NCI-H1092 (cell line): ENCODE results near the gene CDC37.
"Not testable (repeated sequence)": the region's sequence is repeated elsewhere in the genome, so short reads cannot be mapped to it uniquely, and the experiment has no call there.

Experiments used
- DNase-seq: peaks from one replicate; lab custom pipeline; 2025; lab: John Stamatoyannopoulos, UW

The CDC37 gene

DNA sequence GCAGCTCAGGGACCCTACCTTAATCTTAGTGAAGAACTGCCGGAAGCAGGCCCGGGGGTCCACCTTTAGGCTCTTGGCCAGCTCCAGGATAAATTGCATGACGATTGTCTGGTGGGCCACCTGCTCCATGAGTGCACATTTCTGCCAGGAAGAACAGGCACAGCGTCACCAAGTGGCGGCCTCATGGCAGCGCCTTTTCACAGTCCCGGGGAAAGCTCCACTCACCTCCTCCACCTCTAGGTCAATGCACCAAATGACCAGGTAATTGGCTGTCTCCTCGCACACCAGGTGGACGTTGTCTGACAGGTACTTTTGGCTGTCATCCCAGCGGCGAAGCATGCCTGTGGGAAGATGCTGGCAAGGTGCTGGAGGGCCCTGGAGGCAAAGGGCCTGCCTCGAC is 8.3 kb downstream of the CDC37 start:
- no peak for DNase-seq

DNA sequence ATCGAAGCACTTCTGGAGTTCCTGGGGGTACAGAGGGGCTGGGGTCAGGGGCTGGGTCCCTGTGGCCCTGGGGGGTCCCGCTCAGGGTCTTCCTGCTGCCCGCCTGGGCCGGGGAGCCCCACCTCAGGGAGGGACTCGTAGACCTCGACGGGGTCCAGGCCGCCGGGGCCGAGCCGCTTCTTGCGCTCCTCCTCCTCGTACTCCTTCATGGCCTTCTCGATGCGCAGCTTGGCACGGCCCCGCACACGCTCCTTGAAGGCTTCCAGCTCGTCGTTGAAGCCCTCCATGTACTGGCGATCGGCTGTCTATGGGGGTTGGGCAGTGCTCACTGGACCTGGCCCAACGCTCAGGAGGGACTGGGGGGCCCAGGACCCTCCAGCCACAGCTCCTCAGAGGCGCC is 10.2 kb downstream of the CDC37 start:
- DNase-seq, result no peak

DNA sequence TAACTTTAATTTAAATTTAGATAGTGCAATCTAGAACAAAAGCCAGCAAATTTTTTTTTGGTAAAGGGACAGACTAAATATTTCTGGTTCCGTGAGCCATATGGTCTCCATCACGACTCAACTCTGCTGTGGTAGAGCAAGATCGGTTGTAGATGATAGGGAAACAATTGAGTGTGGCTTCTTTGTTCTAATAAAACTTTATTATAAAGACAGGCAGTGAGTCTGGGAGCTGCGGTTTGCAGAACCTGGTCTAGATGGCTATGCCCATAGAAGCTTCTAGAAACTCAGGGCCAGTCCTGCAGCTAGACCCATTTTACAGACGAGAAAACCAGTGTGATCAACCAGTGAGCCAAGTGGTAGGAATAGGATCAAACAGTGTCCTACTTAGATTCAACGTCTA is 11.2 kb downstream of the CDC37 start:
- no peak for DNase-seq

DNA sequence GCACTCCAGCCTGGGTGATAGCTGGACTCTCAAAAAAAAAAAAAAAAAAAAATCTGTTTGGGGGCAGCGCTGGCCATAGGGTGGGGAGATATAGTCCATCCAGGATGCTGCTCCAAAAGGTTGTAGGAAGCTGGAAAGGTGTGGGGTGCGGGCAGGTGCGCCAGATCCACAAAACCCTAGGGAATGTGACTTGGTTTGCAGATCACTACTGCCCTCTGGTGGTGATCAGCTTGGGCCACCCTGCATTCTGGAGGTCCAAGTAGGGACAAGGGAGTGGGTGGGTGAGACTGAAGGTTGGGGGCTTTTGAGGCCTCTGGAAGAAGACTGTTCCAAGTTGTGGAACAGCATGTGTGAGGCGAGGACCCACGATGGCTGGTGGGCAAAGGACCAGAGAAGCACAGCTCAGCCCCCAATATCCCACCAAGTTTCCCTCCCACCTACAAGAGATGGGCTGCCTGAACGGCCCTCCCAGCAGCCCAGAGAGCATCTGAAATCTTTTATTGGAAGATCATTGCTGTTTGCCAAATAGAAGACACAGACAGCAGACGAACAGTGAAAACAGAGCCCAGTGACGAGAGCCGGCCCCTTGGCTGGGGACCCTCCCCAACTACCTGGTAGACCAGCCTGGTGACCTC is 12.6 kb downstream of the CDC37 start:
- DNase-seq, result peak; percentile 38

DNA sequence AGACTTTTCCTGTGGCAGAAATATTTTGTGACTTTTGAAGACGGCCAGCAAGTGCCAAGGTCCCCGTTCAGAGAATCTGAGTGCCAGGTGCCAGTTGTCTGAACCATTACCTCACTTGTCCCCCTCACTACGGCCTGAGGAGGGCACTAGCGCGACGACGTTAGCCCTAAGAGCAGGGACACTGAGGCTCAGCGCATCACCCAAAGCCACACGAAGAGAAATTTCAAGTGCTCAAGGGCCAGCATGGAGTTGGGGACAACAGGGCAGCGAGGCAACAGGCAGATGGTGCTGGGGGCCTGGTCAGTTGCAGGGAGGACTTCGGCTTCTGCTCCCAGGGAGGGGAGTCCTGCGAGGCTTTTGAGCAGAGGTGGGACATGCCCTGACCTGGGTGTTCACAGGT is 13.5 kb downstream of the CDC37 start:
- DNase-seq, result no peak

DNA sequence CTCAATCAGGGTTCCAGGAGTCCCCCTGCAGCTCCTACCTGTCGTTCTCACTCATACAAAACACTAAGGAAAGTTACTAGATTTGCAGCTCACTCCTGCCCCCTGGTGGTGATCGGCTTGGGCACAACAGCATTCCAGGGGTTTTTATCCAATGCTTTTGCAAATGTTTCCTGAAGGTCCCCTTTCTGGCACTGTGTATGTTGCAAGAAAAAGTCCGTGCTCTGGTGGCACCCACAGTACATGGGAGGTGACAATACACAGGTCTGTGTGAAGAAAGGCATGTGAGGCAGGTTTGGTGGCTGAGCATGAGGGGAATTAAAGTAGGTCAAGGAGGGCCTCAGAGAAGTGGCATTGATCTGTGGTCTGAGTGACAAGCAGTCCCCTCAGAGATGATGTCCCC is 14.4 kb downstream of the CDC37 start:
- peak; percentile 69 for DNase-seq

DNA sequence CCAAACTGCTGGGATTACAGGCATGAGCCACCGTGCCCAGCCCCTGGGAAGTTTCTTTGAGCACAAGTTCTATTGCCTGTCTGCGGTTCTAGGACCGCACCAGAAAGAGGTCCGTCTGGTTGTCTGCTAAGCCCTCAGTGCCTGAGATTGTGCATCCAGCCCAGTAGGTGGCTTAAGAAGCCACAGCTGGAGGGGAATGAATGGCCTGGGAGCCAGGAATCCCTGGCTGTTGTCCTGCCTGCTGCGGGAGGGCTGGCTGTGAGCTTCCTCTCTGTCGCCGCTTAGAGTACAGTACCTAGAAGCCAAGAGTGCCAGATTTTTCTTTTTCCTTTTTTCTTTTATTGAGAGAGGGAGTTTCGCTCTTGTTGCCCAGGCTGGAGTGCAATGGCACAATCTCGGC is 18.8 kb downstream of the CDC37 start:
- no peak for DNase-seq

DNA sequence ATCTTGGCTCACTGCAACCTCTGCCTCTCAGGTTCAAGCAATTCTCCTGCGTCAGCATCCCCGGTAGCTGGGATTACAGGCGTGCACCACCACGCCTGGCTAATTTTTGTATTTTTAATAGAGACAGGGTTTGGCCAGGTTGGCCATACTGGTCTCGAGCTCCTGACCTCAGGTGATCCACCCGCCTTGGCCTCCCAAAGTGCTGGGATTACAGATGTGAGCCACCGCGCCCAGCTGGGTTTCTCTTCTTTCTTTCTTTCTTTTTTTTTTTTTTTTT is 20.2 kb downstream of the CDC37 start:
- not testable (repeated sequence) for DNase-seq

DNA sequence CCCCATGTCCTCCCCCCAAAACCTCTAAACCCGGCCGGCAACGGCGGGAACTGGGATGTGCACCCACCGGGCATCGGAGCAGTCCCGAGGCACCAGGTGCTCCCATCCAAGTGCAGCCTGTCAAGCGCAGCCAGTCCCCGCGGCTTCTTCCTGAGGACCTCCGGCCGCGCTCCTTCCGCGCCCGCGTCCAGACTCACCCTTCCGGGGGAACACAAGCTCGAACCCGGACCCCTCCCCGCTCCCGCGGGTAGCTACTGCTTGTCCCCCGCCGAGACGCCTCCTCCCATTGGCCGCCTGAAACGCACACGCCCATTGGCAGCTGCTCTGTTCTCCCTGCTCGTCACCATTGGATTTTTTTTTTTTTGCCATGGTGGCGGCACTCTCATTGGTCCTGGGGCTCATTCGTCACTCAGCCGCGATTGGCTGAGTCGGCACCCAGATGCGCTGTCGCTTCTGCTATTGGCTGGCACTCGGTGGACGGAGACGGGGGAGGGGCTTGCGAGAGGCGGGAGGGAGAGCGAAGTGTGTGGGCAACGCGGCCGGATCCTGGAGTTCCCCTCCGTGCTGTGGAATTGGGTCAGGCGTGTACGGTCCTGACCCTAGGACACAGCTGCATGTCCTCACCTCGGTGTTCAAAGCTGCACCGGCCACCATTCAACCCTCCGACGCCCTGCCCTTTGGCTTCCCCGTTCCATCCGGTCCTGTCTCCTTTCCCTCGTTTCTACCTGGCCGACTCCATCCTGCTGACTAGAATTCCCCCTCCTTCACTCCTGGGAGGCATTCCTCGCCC is 22.8 kb downstream of the CDC37 start, which contains the start of gene TYK2:
TYK2 (minus strand) TSS at position 260 of the 790 bp plus-strand sequence. CDS start 2,166 bp downstream, outside the sequence.
- DNase-seq, result peak; percentile 99

DNA sequence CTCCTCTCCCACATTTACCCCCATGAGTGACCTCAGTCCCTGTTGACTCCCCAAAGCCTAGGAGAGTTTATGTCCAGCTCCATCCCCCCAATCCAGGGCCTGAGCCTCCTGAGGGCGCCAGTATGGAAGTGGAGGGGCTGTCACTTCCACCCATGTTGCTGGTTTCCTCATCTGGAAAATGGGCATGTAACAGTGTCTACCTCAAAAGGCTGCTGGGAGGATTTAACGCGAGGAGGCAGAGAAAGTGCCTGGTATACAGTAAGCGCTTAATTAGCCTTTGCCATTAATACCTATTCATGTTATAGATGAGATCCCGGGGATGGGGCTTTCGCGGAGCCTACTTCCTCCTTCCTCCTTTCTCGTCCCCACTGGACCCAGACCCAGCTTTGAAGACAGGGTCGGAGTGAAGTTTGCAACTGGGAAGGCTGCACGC is 23.4 kb downstream of the CDC37 start:
- DNase-seq, result no peak

DNA sequence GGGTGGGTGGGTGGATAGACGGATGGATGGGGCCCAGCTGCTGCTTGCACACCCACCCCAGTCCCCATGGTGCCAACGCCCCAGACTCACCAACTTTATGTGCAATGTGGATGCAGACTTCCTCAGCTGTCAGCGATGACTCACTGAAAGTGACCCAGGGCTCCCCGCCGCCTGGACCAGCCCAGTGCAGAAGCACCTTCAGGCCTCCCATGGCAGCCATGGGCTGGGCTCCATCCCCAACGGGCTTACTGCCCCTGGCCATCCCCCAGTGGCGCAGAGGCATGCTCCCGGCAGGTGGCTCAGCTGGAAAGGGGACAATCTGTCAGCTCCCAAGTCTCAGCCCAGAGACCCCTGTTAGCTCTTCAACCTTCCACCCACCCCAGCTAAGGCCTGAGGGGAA is 25.2 kb downstream of the CDC37 start:
- DNase-seq, result no peak

DNA sequence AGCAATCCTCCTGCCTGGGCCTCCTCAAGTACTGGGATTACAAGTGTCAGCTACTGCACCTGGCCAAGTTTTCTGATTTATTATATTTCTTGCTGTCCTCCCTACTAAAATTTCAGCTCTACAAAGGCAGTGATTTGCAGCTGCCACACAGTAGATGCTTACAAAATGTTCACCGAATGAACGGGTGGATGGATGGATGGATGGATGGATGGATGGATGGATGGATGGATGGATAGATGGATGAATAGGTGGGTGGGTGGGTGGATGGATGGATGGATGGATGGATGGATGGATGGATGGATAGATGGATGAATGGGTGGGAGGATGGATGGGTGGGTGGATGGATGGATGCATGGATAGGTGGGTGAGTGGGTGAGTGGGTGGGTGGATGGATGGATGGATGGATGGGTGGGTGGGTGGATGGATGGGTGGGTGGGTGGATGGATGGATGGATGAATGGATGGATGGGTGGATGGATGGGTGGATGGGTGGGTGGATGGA is 26.2 kb downstream of the CDC37 start:
- not testable (repeated sequence) for DNase-seq

DNA sequence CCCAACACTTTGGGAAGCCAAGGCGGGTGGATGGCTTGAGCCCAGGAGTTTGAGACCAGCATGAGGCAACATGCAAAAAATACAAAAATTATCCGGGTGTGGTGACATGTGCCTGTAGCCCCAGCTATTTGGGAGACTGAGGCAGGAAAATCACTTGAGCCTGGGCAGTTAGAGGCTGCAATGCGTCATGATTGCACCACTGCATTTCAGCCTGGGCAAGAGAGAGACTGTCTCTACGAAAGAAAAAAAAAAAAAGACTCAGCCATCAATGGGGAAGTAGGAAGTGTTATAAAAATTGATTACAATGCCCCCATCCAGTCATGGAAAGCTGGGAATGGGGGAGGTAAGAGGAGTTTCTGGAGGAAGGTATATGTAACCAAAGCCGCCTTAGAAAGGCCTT is 28.4 kb downstream of the CDC37 start:
- no peak for DNase-seq

DNA sequence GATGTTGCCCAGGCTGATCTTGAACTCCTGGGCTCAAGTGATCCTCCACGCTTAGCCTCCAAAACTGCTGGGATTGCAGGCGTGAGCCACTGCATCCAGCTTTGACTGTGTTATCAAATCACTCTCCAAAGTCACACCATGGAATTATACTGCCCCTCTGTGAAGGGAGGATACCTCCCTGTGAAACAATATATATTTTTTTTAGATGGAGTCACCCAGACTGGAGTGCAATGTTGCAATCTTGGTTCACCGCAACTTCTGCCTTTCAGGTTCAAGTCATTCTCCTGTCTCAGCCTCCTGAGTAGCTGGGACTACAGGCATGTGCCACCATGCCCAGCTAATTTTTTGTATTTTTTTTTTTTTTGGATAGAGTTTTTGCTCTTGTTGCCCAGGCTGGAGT is 30.7 kb downstream of the CDC37 start:
- DNase-seq, result no peak

DNA sequence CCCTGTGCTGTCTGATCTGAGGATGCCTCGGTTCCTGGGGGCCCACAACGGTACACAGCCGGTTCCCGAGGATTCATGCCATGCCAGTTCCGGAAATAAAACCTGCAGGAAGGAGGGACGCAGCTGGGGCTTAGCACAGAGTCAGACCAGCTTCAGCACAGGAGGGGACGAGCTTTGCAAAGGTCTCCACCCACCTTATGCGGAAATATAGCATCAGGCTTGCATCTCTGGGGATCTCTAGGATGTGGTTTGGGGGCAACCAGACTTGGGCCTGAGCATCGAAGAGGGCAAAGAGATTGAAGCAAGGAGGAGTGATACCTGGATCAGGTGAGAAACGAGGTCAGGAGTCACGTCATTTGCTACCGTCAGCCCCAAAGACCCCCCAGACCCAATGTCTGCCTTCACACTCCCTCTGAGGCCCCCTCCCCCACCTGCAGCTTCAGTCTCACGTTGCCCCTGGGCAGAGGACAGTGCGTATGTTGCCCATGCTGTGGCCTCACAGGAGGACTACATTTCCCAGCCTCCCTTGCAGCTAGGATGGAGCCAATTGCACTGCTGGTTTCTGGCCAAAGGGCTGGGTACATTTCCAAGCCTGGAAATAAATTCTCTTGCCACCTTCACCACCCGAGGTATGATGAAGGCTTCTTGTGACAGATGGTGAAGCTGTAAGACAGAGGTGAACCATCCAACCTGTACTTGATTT is 35.1 kb downstream of the CDC37 start:
- DNase-seq, result no peak

DNA sequence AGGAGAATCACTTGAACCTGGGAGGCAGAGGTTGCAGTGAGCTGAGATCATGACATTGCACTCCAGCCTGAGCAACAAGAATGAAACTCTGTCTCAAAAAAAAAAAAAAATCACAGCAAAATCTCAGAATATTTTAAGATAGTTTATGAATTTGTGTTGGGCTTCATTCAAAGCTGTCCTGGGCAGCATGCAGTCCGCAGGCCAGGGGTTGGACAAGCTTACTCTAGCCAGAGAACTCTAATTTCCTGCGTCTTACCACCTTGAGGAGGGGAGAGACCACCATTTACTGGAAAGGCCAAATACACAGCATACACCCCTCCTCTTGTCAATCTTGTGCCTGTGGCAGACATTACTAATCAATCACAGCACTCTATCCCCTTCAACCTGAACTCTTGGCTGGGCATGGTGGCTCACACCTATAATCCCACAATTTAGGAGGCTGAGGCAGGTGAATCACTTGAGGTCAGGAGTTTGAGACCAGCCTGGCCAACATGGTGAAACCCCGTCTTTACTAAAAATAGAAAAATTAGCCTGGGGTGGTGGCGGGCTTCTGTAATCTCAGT is 36.3 kb downstream of the CDC37 start:
- not testable (repeated sequence) for DNase-seq

DNA sequence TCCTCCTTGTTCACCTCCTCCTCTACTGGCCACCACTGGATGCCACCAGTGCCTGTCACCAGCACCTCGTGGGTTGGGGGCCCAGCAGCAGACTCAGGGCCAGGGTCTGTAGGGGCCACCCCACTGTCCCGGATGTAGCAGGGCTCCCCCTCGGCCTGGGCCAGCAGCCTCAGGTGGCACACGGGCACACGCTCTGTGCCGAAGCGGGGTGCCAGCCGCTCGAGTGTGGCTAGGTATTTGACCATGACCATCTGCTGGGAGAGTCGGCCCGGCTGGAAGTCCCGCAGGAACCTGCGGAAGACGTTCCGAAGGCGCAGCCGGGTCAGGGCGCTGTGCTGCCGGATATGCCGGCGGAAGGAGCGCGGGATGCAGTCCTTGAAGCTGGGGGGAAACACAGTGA is 37.8 kb downstream of the CDC37 start:
- no peak for DNase-seq

DNA sequence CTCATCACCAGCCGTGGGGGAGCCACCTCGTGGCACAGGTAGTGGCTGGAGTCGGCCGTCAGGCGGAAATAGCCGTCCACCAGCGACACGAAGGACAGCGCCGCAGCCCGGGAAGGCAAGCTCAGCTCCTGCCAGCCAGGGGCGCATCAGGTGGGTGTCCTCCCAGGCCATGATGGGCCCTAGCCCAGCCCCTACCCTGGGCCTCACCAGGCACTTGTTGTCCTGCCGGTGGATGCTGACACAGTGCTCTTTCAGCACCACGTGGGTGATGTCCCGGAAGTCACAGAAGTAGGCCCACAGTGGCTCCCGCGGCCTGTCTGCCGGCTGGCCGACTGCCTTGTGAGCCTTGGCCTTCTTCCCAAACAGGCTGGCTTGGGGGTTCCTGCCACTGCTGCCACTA is 38.7 kb downstream of the CDC37 start:
- no peak for DNase-seq

DNA sequence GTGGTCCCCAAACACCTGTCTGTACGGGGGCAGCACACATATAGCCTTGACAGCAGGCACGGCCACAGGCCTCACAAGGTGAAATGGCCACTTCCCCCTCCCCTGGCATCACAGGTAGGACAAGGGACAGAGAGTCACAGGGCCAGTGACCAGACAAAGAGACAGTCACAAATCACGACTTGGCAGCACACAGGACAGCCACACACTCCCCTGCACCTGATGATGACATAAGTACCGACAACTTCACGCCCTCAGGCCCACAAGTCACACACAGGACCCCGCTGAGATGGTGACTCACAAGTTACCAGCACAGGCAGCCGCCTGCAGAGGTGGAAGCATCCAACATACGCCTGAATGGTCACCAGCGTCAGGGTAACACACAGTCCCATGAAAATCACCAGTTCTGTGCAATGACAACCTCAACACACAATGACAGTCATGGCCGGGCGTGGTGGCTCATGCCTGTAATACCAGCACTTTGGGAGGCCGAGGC is 39.5 kb downstream of the CDC37 start:
- DNase-seq, result no peak

DNA sequence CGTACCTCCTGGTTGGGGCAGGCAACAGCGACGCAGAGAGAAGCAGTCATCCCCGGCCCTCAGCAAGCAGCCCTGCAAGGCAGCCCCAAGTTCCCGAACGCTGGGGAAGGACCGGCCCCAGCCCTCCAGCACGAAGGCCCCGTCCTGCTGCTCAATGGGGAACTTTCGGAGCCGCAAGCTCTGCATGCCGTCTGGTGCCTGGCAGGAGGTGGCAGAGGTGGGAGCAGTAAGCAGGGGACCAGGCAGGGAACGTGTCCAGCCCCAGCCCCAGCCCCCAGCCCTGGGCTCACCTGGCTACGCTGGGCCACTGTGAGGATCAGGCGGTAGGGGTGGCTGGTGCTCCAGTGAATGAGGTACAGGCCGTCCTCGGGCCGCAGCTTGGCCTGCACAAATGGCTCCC is 41.1 kb downstream of the CDC37 start:
- no peak for DNase-seq

DNA sequence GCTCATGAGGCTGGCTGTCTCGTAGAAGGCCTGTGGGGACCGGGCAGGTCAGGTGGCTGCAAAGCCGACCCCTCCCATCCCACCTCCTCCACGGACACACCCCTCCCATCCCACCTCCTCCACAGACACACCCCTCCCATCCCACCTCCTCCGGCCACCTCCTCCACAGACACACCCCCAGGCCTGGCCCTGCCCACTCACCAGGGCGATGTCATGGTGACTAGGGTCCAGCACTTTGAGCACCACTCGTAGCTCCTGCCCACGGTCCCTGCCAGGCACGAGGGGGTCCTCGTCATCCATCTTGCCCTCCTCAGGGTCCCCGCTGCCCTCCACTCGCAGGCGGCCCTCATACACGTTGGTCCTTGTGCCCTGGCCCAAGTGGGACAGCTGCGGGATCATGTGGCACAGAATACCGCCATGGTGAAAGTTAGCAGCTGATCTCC is 41.8 kb downstream of the CDC37 start:
- DNase-seq, result no peak

DNA sequence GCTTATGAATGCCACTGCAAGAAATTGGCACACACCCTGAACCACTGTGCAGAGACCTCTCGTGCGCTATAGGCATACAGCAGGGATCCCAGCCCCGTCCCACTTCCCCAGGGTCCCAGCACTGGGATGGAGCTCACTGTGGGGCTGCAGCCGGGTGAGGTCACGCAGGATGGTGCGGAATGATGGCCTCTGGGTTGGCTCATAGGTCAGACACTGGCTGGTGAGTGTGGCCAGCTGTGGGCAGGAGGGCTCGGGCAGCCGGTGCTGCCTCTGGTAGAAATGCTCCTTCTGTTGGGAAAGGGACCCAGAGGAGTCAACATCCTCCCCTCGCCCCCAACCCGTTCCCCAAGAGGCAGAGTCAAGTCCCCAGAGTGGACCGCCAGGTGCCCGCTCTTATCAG is 46.9 kb downstream of the CDC37 start:
- no peak for DNase-seq
